OCI-LY7 (cell line): ENCODE data around the gene C6orf89.

Experiments
- EZH2phosphoT487 ChIP-seq: fragments of 200-600 bp; sonication (generic); IDR thresholded peaks from 2 replicates; pipeline ENCODE4 v1.6.1; 2018; ENCODE audit warnings: low read depth, borderline replicate concordance, mild to moderate bottlenecking, mixed run types, antibody characterized with exemption, low read length, moderate library complexity, mixed read lengths
- TF ChIP-seq, protein P1 (sequence below): fragments of 200-600 bp; sonication (generic); conservative IDR thresholded peaks from 2 replicates; pipeline ENCODE4 v1.5.1; 2014; ENCODE audit warnings: mild to moderate bottlenecking, antibody characterized with exemption, low read length, moderate library complexity, mixed read lengths

DNA sequence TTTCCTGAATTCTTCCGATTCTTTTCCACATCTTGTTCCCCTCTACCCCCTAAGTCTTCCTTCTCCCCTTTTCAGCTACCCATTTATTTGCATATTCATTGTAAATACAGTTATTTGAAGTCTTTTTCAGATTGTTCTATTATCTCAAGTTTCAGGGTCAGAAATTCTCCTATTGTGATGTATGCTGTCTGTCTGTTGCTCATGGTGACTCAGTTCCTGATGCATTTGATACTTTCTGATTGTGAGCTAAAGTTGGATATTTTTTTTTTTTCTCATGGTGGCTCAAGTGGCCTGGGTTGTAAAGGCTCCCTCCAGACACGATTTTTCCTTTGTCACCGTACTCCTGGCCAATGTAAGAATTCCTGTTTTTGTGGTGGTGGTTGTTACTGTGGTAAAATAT, 63.9 kb downstream of the C6orf89 start:
- TF ChIP-seq, protein P1, sequence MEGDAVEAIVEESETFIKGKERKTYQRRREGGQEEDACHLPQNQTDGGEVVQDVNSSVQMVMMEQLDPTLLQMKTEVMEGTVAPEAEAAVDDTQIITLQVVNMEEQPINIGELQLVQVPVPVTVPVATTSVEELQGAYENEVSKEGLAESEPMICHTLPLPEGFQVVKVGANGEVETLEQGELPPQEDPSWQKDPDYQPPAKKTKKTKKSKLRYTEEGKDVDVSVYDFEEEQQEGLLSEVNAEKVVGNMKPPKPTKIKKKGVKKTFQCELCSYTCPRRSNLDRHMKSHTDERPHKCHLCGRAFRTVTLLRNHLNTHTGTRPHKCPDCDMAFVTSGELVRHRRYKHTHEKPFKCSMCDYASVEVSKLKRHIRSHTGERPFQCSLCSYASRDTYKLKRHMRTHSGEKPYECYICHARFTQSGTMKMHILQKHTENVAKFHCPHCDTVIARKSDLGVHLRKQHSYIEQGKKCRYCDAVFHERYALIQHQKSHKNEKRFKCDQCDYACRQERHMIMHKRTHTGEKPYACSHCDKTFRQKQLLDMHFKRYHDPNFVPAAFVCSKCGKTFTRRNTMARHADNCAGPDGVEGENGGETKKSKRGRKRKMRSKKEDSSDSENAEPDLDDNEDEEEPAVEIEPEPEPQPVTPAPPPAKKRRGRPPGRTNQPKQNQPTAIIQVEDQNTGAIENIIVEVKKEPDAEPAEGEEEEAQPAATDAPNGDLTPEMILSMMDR, result no peak
- TF ChIP-seq EZH2phosphoT487, result no peak
